ENCODE data around the gene CTRB2. TPM values are rescaled to one million over a fixed set of nuclear protein-coding genes. Genes with fewer than 3 reads are reported as not detected.

The CTRB2 gene
- total and polyA plus RNA-seq, 2 of the 8 experiments (the other 6 are each of a cell fraction or from before 2014, with no cell fraction given), result not detected

DNA sequence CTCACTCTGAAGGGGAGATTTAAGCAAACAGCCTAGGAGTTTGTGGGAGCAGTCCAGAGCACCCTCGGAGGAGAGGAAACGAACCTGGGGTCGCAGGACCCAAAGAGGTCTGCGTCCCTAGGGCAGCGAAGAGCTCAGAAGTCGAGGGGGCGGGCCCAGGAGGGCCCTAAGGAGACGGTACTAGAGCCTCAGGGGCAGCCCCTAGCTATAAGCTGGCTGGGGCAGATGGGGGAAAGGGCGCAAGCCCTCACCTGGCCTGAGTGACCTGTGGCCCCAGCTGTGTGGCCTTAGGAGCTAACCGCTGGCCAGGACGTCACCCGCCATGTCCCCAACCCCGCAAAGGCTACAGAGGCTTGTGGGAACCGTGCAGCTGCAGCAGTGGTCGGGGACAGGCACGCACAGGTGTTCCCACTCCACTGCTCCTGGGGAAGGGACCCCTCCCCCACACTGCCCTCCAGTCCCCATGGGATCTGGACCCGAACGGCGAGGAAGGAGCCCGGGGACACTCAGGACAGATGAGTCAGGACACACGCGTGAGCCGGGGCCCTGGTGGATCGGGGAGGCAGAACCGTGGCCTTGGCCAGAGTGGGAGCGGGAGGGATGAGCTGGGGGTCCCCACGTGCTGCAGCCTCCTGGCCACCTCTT lies 2.0 kb upstream of the CTRB2 start (continued):
- TF ChIP-seq CBX8 (IDR thresholded peaks at IDR 0.05; ENCODE audit: borderline replicate concordance, low read depth, low read length) (no peak), RFX5 (IDR thresholded peaks at IDR 0.05; ENCODE audit: borderline replicate concordance, low read depth, low read length) (no peak), SIN3A (conservative IDR thresholded peaks at IDR 0.05 in 1 of 2, IDR thresholded peaks at IDR 0.05 in 1 of 2; ENCODE audit: low read depth in 1 of 2, low read length in 2 of 2) (no peak), ASH2L (IDR thresholded peaks at IDR 0.05; ENCODE audit: low read length) (no peak), POU5F1 (IDR thresholded peaks at IDR 0.05; ENCODE audit: low read depth, low read length) (no peak), CHD1 (IDR thresholded peaks at IDR 0.05; ENCODE audit: low read depth, low read length) (no peak), RAD21 (IDR thresholded peaks at IDR 0.05 in 1 of 2, conservative IDR thresholded peaks at IDR 0.05 in 1 of 2; ENCODE audit: low read depth in 2 of 2, low read length in 2 of 2) (no peak), TAF7 (optimal IDR thresholded peaks at IDR 0.05; ENCODE audit: borderline replicate concordance, low read depth, low read length) (no peak), TBP (IDR thresholded peaks at IDR 0.05; ENCODE audit: low read depth, low read length) (no peak), BCL11A (IDR thresholded peaks at IDR 0.05; ENCODE audit: low read depth in 2 of 2, low read length in 2 of 2) (no peak)
